Fibroblast of skin of right quadriceps (primary cell): ENCODE results near the gene DDX51.
"Not testable (repeated sequence)": the region's sequence is repeated elsewhere in the genome, so short reads cannot be mapped to it uniquely, and the experiment has no call there.

Experiments
- DNase-seq: peaks from one replicate; pipeline ENCODE4 v3.0.0-alpha.2; 2013

The DDX51 gene

GRCh38 chr12:132138941-132139871 is 4.9 kb downstream of the DDX51 start:
- DNase-seq: no peak

- DNase-seq: no peak
Observed at GRCh38 chr12:132137483-132138125, 6.5 kb downstream of the DDX51 start.

- not testable (repeated sequence) for DNase-seq
Observed at GRCh38 chr12:132136226-132136625, 7.9 kb downstream of the DDX51 start.

- DNase-seq: not testable (repeated sequence)
Observed at GRCh38 chr12:132134653-132135183, 9.4 kb downstream of the DDX51 start.

- DNase-seq: no peak
Observed at GRCh38 chr12:132133952-132134652, 10.0 kb downstream of the DDX51 start.

- no peak for DNase-seq
Observed at GRCh38 chr12:132132609-132133430, 11.3 kb downstream of the DDX51 start.

- DNase-seq: no peak
Observed at GRCh38 chr12:132131952-132132351, 12.2 kb downstream of the DDX51 start.

GRCh38 chr12:132131229-132131628 is 12.9 kb downstream of the DDX51 start:
- DNase-seq: no peak

GRCh38 chr12:132130690-132131089 is 13.4 kb downstream of the DDX51 start:
- no peak for DNase-seq

- no peak for DNase-seq
Observed at GRCh38 chr12:132129007-132129406, 15.1 kb downstream of the DDX51 start.

GRCh38 chr12:132127041-132127440 is 17.1 kb downstream of the DDX51 start:
- no peak for DNase-seq

- no peak for DNase-seq
Observed at GRCh38 chr12:132125736-132126135, 18.4 kb downstream of the DDX51 start.

- no peak for DNase-seq
Observed at GRCh38 chr12:132124766-132125425, 19.2 kb downstream of the DDX51 start.

GRCh38 chr12:132123970-132124765 is 20.0 kb downstream of the DDX51 start:
- no peak for DNase-seq

- DNase-seq: no peak
Observed at GRCh38 chr12:132121283-132121682, 22.8 kb downstream of the DDX51 start.

- DNase-seq: no peak
Observed at GRCh38 chr12:132118876-132119275, 25.2 kb downstream of the DDX51 start.

GRCh38 chr12:132117558-132117875 is 26.6 kb downstream of the DDX51 start:
- DNase-seq: no peak

- DNase-seq: no peak
Observed at GRCh38 chr12:132116709-132117557, 27.2 kb downstream of the DDX51 start.

- DNase-seq: no peak
Observed at GRCh38 chr12:132115500-132115899, 28.6 kb downstream of the DDX51 start.

- DNase-seq: no peak
Observed at GRCh38 chr12:132114667-132115066, 29.5 kb downstream of the DDX51 start.
